ENCODE measurements around the gene TMSB4X. TPM values are rescaled to one million over a fixed set of nuclear protein-coding genes. Genes with fewer than 3 reads are reported as not detected.

TMSB4X gene
- total and polyA plus RNA-seq, 7 donors = 1,233 to 20,488 (median 1,969) TPM

GRCh38 chrX:12987900-12988594, 13.1 kb downstream of the TMSB4X start:
- no peak overlapping the region for H3K27ac ChIP-seq
- no peak for DNase-seq

GRCh38 chrX:12988797-12989196, 13.9 kb downstream of the TMSB4X start:
- Histone ChIP-seq H3K36me3 (no peaks in the 10 kb centered on the region), H3K4me1 (peaks cover 0 to 14% (median 4%) of the 10 kb centered on the region in 4 donors), H3K9me3 (no peaks in the 10 kb centered on the region), H3K27me3 (no peaks in the 10 kb centered on the region), H3K27ac (no peak overlapping the region), H3K4me3 (no peak overlapping the region)
- no peak for TF ChIP-seq CTCF (IDR thresholded peaks at IDR 0.05)
- no peak for TF ChIP-seq EP300 (IDR thresholded peaks at IDR 0.05)
- TF ChIP-seq POLR2AphosphoS5 (IDR thresholded peaks at IDR 0.05) = no peak
- TF ChIP-seq POLR2A (IDR thresholded peaks at IDR 0.05) = no peak
- intact Hi-C loops (cut with DNase I) = no loop called here
- WGBS, 2 donors = 14 to 73% methylated on average over 7 of the region's 7 CpGs
- no peak for DNase-seq

More at GRCh38 chrX:12987900-12988594, 13.1 kb downstream of the TMSB4X start:
- no peak for TF ChIP-seq CTCF (IDR thresholded peaks at IDR 0.05)
- TF ChIP-seq EP300 (IDR thresholded peaks at IDR 0.05) = no peak
- no peak for TF ChIP-seq POLR2AphosphoS5 (IDR thresholded peaks at IDR 0.05)
- no peak for TF ChIP-seq POLR2A (IDR thresholded peaks at IDR 0.05)
- H3K4me1 ChIP-seq = peaks cover 0 to 14% (median 4%) of the 10 kb centered on the region in 4 donors
- H3K27me3 ChIP-seq = no peaks in the 10 kb centered on the region
- H3K9me3 ChIP-seq = no peaks in the 10 kb centered on the region
- H3K4me3 ChIP-seq = no peak overlapping the region
- WGBS, 2 donors = 25 to 66% methylated on average over 8 of the region's 8 CpGs
- intact Hi-C loops (cut with DNase I) = no loop called here
- no peaks in the 10 kb centered on the region for H3K36me3 ChIP-seq

GRCh38 chrX:12989461-12989860, 14.6 kb downstream of the TMSB4X start:
- no peaks in the 10 kb centered on the region for H3K9me3 ChIP-seq
- intact Hi-C loops (cut with DNase I) = no loop called here
- no peaks in the 10 kb centered on the region for H3K36me3 ChIP-seq
- H3K27ac ChIP-seq = no peak overlapping the region
- H3K4me3 ChIP-seq = no peak overlapping the region
- DNase-seq = no peak
- TF ChIP-seq CTCF (IDR thresholded peaks at IDR 0.05) (no peak), POLR2AphosphoS5 (IDR thresholded peaks at IDR 0.05) (no peak), EP300 (IDR thresholded peaks at IDR 0.05) (no peak), POLR2A (IDR thresholded peaks at IDR 0.05) (no peak)
- 57 to 71% methylated on average over 3 of the region's 3 CpGs for WGBS, 2 donors
- peaks cover 0 to 14% (median 4%) of the 10 kb centered on the region in 4 donors for H3K4me1 ChIP-seq
- H3K27me3 ChIP-seq = no peaks in the 10 kb centered on the region

GRCh38 chrX:12991575-12991974, 16.7 kb downstream of the TMSB4X start:
- H3K27ac ChIP-seq = no peak overlapping the region
- DNase-seq = no peak
- peaks cover 0 to 14% (median 4%) of the 10 kb centered on the region in 4 donors for H3K4me1 ChIP-seq
- H3K27me3 ChIP-seq = no peaks in the 10 kb centered on the region
- H3K4me3 ChIP-seq = no peak overlapping the region
- intact Hi-C loops (cut with DNase I) = no loop called here
- no peaks in the 10 kb centered on the region for H3K9me3 ChIP-seq
- WGBS, 2 donors = 95 to 96% methylated on average over 3 of the region's 3 CpGs
- TF ChIP-seq EP300 (IDR thresholded peaks at IDR 0.05) (no peak), POLR2A (IDR thresholded peaks at IDR 0.05) (no peak), CTCF (IDR thresholded peaks at IDR 0.05) (no peak), POLR2AphosphoS5 (IDR thresholded peaks at IDR 0.05) (no peak)
- no peaks in the 10 kb centered on the region for H3K36me3 ChIP-seq

Data from sigmoid colon (tissue), 7 donors.